ENCODE data around the gene NDUFS4.

DNA sequence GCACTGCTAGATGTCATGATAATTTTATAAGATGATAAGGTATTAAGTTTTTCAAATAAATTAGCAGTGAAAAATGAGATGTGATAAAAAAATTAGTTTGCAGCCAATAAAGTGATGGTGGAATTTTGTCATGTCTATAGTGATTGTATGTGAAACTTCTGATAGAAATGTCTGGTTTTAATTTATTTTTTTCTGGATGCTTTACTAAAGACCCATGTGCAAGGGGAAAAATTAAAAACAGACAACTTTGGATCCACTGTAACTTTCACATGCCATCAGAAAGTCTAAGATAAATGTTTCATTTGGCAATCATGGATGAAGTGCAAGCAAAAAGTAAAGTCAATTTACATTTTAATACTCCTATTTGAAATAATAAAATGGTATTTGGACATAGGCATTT lies 4.4 kb upstream of the NDUFS4 start:
- TF ChIP-seq CTCF (IDR thresholded peaks at IDR 0.05), result no peak
- no peak for TF ChIP-seq EP300 (IDR thresholded peaks at IDR 0.05)

Data from esophagus muscularis mucosa (tissue), 3 donors.